ENCODE results near the gene FAS. TPM values are rescaled to one million over a fixed set of nuclear protein-coding genes. Genes with fewer than 3 reads are reported as not detected.

Gene FAS
- polyA plus RNA-seq, 1 of the 3 experiments (the other 2 are of a cell fraction) = 31.5 TPM

DNA sequence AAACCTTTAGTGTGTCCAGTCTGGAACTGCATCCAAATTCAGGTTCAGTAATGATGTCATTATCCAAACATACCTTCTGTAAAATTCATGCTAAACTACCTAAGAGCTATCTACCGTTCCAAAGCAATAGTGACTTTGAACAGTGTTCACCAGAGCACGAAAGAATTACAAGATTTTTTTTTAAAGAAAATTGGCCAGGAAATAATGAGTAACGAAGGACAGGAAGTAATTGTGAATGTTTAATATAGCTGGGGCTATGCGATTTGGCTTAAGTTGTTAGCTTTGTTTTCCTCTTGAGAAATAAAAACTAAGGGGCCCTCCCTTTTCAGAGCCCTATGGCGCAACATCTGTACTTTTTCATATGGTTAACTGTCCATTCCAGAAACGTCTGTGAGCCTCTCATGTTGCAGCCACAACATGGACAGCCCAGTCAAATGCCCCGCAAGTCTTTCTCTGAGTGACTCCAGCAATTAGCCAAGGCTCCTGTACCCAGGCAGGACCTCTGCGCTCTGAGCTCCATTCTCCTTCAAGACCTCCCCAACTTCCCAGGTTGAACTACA lies 694 bp upstream of the FAS start:
- no peak for DNase-seq
- peak overlapping the region; percentile 60 to 81 for H3K27ac ChIP-seq (ENCODE audit: low read depth in 2 of 2, low read length in 1 of 2)
- WGBS (ENCODE audit: low lambda C conversion rate) = 43% methylated on average over 8 of the region's 8 CpGs

DNA sequence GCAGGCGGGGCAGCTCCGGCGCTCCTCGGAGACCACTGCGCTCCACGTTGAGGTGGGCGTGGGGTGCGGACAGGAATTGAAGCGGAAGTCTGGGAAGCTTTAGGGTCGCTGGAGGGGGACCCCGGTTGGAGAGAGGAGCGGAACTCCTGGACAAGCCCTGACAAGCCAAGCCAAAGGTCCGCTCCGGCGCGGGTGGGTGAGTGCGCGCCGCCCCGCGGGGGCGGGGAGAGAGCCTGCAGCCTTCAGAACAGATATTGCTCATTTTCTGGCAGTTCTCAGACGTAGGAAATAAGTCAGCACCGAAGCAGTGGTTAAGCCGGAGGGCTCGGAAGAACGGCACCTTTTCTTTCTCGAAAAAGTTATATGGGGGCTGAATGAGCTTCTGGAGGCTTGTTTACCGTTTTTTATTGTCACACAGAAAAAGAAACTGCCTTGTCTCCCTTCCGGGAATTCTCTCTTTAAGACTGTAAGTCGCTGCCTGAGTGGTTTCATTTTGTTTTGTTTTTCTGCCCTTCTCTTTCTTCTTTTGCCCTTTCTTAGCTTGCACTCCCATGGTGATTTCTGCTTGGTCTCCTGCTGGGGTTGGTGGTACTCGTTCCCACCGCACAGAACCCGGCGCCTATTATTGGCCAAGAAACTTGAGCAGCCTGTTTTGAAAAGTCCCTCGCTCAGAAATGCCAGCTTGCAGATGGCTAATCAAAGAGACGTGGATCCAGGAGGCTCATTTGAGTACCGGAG lies 732 bp downstream of the FAS start:
- no peaks in the 10 kb centered on the region for H3K9me3 ChIP-seq
- peak; percentile 74 for DNase-seq
- H3K36me3 ChIP-seq (replicated peaks in 1 of 2; ENCODE audit: control insufficient read depth in 1 of 2, insufficient read depth in 2 of 2, low read length in 1 of 2) = no peaks in the 10 kb centered on the region
- peak overlapping the region; percentile 80 for H2AFZ ChIP-seq (ENCODE audit: low read depth)
- H3K4me3 ChIP-seq (ENCODE audit: low read depth in 2 of 2, low read length in 1 of 2) = peak overlapping the region; percentile 77 to 89
- H3K27me3 ChIP-seq (ENCODE audit: insufficient read depth) = no peaks in the 10 kb centered on the region
- CTCF ChIA-PET = interaction anchor here (0.8 to 13.7 kb wide), 17 partner anchors 11 to 426 kb away, joined by 3 to 314 read pairs (median 4); partner anchors contain the start of gene CH25H
- no peaks in the 10 kb centered on the region for H3K9me2 ChIP-seq
- WGBS (ENCODE audit: low lambda C conversion rate) = 1% methylated on average over 30 of the region's 38 CpGs
- peak overlapping the region; percentile 60 to 81 for H3K27ac ChIP-seq (ENCODE audit: low read depth in 2 of 2, low read length in 1 of 2)
- peaks cover 15% of the 10 kb centered on the region for H3F3A ChIP-seq (replicated peaks; ENCODE audit: insufficient read depth)
- H4K20me1 ChIP-seq (ENCODE audit: insufficient read depth) = no peaks in the 10 kb centered on the region
- H3K4me2 ChIP-seq = peak overlapping the region; percentile 91
- H3K9ac ChIP-seq = peak overlapping the region; percentile 81
- POLR2A ChIA-PET = no interaction called here
- peaks cover 8 to 22% of the 10 kb centered on the region in 2 experiments; a peak in 3 of 4 replicates for H3K4me1 ChIP-seq (ENCODE audit: control insufficient read depth in 1 of 2, insufficient read depth in 2 of 2, low read depth in 1 of 2, low read length in 1 of 2)
- H3K79me2 ChIP-seq (ENCODE audit: insufficient read depth) = peaks cover 49% of the 10 kb centered on the region
- TF ChIP-seq NRF1 (IDR thresholded peaks at IDR 0.05; ENCODE audit: low read depth, low read length) (no peak), JUND (IDR thresholded peaks at IDR 0.05) (no peak), YY1 (IDR thresholded peaks at IDR 0.05; ENCODE audit: low read depth) (no peak), EZH2phosphoT487 (IDR thresholded peaks at IDR 0.05; ENCODE audit: borderline replicate concordance, low read depth) (no peak), RCOR1 (IDR thresholded peaks at IDR 0.05; ENCODE audit: low read length) (no peak), RFX5 (IDR thresholded peaks at IDR 0.05; ENCODE audit: low read length) (no peak), TEAD4 (IDR thresholded peaks at IDR 0.05; ENCODE audit: borderline replicate concordance, insufficient read depth) (no peak), ELF1 (IDR thresholded peaks at IDR 0.05) (no peak), FOXJ3 (CRISPR knock-in tag; IDR thresholded peaks at IDR 0.05) (no peak), MXI1 (IDR thresholded peaks at IDR 0.05; ENCODE audit: low read depth, low read length) (0 out of 2 replicates have a peak, but pooled peaks have one; percentile 34), FOSL2 (IDR thresholded peaks at IDR 0.05; ENCODE audit: borderline replicate concordance, low read depth) (no peak), EP300 (IDR thresholded peaks at IDR 0.05; ENCODE audit: borderline replicate concordance in 1 of 2, low read depth in 1 of 2, low read length in 1 of 2) (no peak), GATA2 (CRISPR knock-in tag; IDR thresholded peaks at IDR 0.05) (no peak), FOXM1 (IDR thresholded peaks at IDR 0.05; ENCODE audit: low read depth) (no peak)
- TF ChIP-seq, protein P1, sequence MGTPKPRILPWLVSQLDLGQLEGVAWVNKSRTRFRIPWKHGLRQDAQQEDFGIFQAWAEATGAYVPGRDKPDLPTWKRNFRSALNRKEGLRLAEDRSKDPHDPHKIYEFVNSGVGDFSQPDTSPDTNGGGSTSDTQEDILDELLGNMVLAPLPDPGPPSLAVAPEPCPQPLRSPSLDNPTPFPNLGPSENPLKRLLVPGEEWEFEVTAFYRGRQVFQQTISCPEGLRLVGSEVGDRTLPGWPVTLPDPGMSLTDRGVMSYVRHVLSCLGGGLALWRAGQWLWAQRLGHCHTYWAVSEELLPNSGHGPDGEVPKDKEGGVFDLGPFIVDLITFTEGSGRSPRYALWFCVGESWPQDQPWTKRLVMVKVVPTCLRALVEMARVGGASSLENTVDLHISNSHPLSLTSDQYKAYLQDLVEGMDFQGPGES (IDR thresholded peaks at IDR 0.05; ENCODE audit: low read depth, low read length) = no peak
- TF ChIP-seq, protein P2, sequence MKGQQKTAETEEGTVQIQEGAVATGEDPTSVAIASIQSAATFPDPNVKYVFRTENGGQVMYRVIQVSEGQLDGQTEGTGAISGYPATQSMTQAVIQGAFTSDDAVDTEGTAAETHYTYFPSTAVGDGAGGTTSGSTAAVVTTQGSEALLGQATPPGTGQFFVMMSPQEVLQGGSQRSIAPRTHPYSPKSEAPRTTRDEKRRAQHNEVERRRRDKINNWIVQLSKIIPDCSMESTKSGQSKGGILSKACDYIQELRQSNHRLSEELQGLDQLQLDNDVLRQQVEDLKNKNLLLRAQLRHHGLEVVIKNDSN (IDR thresholded peaks at IDR 0.05; ENCODE audit: borderline replicate concordance, low read depth) = no peak
- TF ChIP-seq, protein P3, sequence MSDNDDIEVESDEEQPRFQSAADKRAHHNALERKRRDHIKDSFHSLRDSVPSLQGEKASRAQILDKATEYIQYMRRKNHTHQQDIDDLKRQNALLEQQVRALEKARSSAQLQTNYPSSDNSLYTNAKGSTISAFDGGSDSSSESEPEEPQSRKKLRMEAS (IDR thresholded peaks at IDR 0.05; ENCODE audit: low read depth) = no peak
- TF ChIP-seq, protein P4, sequence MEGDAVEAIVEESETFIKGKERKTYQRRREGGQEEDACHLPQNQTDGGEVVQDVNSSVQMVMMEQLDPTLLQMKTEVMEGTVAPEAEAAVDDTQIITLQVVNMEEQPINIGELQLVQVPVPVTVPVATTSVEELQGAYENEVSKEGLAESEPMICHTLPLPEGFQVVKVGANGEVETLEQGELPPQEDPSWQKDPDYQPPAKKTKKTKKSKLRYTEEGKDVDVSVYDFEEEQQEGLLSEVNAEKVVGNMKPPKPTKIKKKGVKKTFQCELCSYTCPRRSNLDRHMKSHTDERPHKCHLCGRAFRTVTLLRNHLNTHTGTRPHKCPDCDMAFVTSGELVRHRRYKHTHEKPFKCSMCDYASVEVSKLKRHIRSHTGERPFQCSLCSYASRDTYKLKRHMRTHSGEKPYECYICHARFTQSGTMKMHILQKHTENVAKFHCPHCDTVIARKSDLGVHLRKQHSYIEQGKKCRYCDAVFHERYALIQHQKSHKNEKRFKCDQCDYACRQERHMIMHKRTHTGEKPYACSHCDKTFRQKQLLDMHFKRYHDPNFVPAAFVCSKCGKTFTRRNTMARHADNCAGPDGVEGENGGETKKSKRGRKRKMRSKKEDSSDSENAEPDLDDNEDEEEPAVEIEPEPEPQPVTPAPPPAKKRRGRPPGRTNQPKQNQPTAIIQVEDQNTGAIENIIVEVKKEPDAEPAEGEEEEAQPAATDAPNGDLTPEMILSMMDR (IDR thresholded peaks at IDR 0.05) = no peak

More for the DNA sequence above, 694 bp upstream of the FAS start:
- ChIA-PET CTCF (interaction anchor here (0.8 to 13.7 kb wide), 13 partner anchors 20 to 425 kb away, joined by 3 to 314 read pairs (median 4); no protein-coding TSS in a partner anchor), POLR2A (no interaction called here)
- Histone ChIP-seq H3K4me3 (ENCODE audit: low read depth in 2 of 2, low read length in 1 of 2) (peak overlapping the region; percentile 77 to 89), H3K9ac (peak overlapping the region; percentile 81), H3K4me1 (ENCODE audit: control insufficient read depth in 1 of 2, insufficient read depth in 2 of 2, low read depth in 1 of 2, low read length in 1 of 2) (peaks cover 8 to 32% of the 10 kb centered on the region in 2 experiments; a peak in 3 of 4 replicates), H3K79me2 (ENCODE audit: insufficient read depth) (peaks cover 35% of the 10 kb centered on the region), H3K4me2 (peak overlapping the region; percentile 91), H3K36me3 (replicated peaks in 1 of 2; ENCODE audit: control insufficient read depth in 1 of 2, insufficient read depth in 2 of 2, low read length in 1 of 2) (no peaks in the 10 kb centered on the region), H3F3A (replicated peaks; ENCODE audit: insufficient read depth) (peaks cover 15% of the 10 kb centered on the region), H2AFZ (ENCODE audit: low read depth) (peak overlapping the region; percentile 80), H3K9me2 (no peaks in the 10 kb centered on the region), H3K27me3 (ENCODE audit: insufficient read depth) (no peaks in the 10 kb centered on the region), H3K9me3 (no peaks in the 10 kb centered on the region), H4K20me1 (ENCODE audit: insufficient read depth) (no peaks in the 10 kb centered on the region)
- TF ChIP-seq FOXM1 (IDR thresholded peaks at IDR 0.05; ENCODE audit: low read depth) (no peak), EP300 (IDR thresholded peaks at IDR 0.05; ENCODE audit: borderline replicate concordance in 1 of 2, low read depth in 1 of 2, low read length in 1 of 2) (no peak), JUND (IDR thresholded peaks at IDR 0.05) (no peak), GABPA (IDR thresholded peaks at IDR 0.05; ENCODE audit: low read depth) (no peak), TAF1 (IDR thresholded peaks at IDR 0.05; ENCODE audit: borderline replicate concordance, low read depth, low read length) (0 out of 2 replicates have a peak, but pooled peaks have one; percentile 11), NFIC (IDR thresholded peaks at IDR 0.05; ENCODE audit: borderline replicate concordance) (0 out of 2 replicates have a peak, but pooled peaks have one; percentile 5)
